ENCODE results near the gene ADAM33.

Gene ADAM33

GRCh38 chr20:3667434-3668037 is 14.3 kb downstream of the ADAM33 start:
- no peak for DNase-seq (ENCODE audit: extremely low read depth in 1 of 2, low read depth in 1 of 2)

GRCh38 chr20:3663858-3664257 is 18.0 kb downstream of the ADAM33 start:
- DNase-seq (ENCODE audit: extremely low read depth in 1 of 2, low read depth in 1 of 2) = no peak

- no peak for DNase-seq (ENCODE audit: extremely low read depth in 1 of 2, low read depth in 1 of 2)
Observed at GRCh38 chr20:3663031-3663701, 18.6 kb downstream of the ADAM33 start, which contains the start of gene GFRA4. TSS of gene GFRA4 (minus strand) at chr20:3663399. CDS start at chr20:3663399, 0 bp downstream.

GRCh38 chr20:3661814-3662665 is 19.8 kb downstream of the ADAM33 start:
- DNase-seq (ENCODE audit: extremely low read depth in 1 of 2, low read depth in 1 of 2) = no peak

GRCh38 chr20:3661060-3661813 is 20.6 kb downstream of the ADAM33 start:
- no peak for DNase-seq (ENCODE audit: extremely low read depth in 1 of 2, low read depth in 1 of 2)

- no peak for DNase-seq (ENCODE audit: extremely low read depth in 1 of 2, low read depth in 1 of 2)
Observed at GRCh38 chr20:3660262-3661059, 21.3 kb downstream of the ADAM33 start.

- DNase-seq (ENCODE audit: extremely low read depth in 1 of 2, low read depth in 1 of 2) = no peak
Observed at GRCh38 chr20:3659492-3660261, 22.1 kb downstream of the ADAM33 start.

GRCh38 chr20:3658716-3659491 is 22.9 kb downstream of the ADAM33 start:
- no peak for DNase-seq (ENCODE audit: extremely low read depth in 1 of 2, low read depth in 1 of 2)

GRCh38 chr20:3658019-3658715 is 23.6 kb downstream of the ADAM33 start:
- DNase-seq (ENCODE audit: extremely low read depth in 1 of 2, low read depth in 1 of 2) = no peak

GRCh38 chr20:3655131-3655405 is 26.7 kb downstream of the ADAM33 start:
- DNase-seq (ENCODE audit: extremely low read depth in 1 of 2, low read depth in 1 of 2) = no peak

GRCh38 chr20:3654326-3655130 is 27.3 kb downstream of the ADAM33 start:
- no peak for DNase-seq (ENCODE audit: extremely low read depth in 1 of 2, low read depth in 1 of 2)

- no peak for DNase-seq (ENCODE audit: extremely low read depth in 1 of 2, low read depth in 1 of 2)
Observed at GRCh38 chr20:3653921-3654320, 27.9 kb downstream of the ADAM33 start.

GRCh38 chr20:3652676-3653596 is 28.9 kb downstream of the ADAM33 start:
- no peak for DNase-seq (ENCODE audit: extremely low read depth in 1 of 2, low read depth in 1 of 2)

- no peak for DNase-seq (ENCODE audit: extremely low read depth in 1 of 2, low read depth in 1 of 2)
Observed at GRCh38 chr20:3652221-3652620, 29.6 kb downstream of the ADAM33 start.

GRCh38 chr20:3651204-3651962 is 30.4 kb downstream of the ADAM33 start:
- no peak for DNase-seq (ENCODE audit: extremely low read depth in 1 of 2, low read depth in 1 of 2)

GRCh38 chr20:3648951-3649350 is 32.9 kb downstream of the ADAM33 start:
- no peak for DNase-seq (ENCODE audit: extremely low read depth in 1 of 2, low read depth in 1 of 2)

All from stimulated activated CD8-positive, alpha-beta memory T cell treated with anti-CD3 and anti-CD28 coated beads, Interleukin-7, amount 100 ng/mL, for 48 hours (primary cell).